ENCODE measurements around the gene LYPD6B.

The LYPD6B gene

DNA sequence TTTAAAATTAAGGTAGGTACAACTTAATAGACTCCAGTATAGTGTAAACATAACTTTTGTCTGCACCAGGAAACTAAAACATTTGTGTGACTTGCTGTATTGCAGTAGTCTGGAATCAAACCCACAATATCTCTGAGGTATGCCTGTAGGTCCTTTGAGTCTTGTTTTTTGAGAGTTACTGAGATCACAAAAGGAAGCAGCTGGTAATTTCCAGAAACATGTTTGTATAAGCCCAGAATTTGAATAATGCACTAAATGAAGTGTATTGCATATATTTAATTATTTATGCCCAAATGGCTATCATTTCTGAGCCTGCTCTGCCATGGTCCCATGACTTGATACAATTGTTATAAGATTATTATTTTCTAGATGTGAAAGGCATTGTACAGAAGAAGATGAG is 148.6 kb downstream of the LYPD6B start:
- TF ChIP-seq CTCF (conservative IDR thresholded peaks at IDR 0.05; ENCODE audit: low read length): no peak
- H3K4me3 ChIP-seq (ENCODE audit: low read length): no peak overlapping the region
- no peak for DNase-seq (ENCODE audit: low read depth)

- peak; percentile 36 for DNase-seq (ENCODE audit: low read depth)
- no peak for TF ChIP-seq CTCF (conservative IDR thresholded peaks at IDR 0.05; ENCODE audit: low read length)
- no peak overlapping the region for H3K4me3 ChIP-seq (ENCODE audit: low read length)
Measured at GRCh38 chr2:149188291-149188690, 149.8 kb downstream of the LYPD6B start.

GRCh38 chr2:149189769-149190168 is 151.3 kb downstream of the LYPD6B start:
- no peak overlapping the region for H3K4me3 ChIP-seq (ENCODE audit: low read length)
- no peak for DNase-seq (ENCODE audit: low read depth)
- no peak for TF ChIP-seq CTCF (conservative IDR thresholded peaks at IDR 0.05; ENCODE audit: low read length)

GRCh38 chr2:149191915-149192314 is 153.4 kb downstream of the LYPD6B start:
- DNase-seq (ENCODE audit: low read depth): no peak
- H3K4me3 ChIP-seq (ENCODE audit: low read length): no peak overlapping the region
- TF ChIP-seq CTCF (conservative IDR thresholded peaks at IDR 0.05; ENCODE audit: low read length): no peak

DNA sequence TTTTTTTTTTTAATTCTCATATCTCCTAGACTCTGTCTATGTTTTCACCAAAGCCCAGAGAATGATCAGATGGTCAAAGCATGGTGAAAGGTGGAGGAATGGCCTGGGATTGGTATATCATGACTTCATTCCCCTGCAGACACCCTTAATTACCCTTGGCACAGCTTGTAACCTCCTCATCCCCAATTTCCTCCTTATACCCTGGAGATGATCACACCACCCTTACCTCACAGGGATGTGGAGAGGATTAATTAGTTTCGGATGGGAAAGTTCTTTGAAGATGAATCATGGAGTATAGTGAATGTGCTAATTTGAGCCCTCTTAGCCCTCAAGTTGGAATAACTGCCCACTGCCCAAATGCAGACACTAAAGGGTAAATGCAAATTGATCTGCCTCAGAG is 153.9 kb downstream of the LYPD6B start:
- H3K4me3 ChIP-seq (ENCODE audit: low read length): no peak overlapping the region
- DNase-seq (ENCODE audit: low read depth): peak; percentile 77
- no peak for TF ChIP-seq CTCF (conservative IDR thresholded peaks at IDR 0.05; ENCODE audit: low read length)

DNA sequence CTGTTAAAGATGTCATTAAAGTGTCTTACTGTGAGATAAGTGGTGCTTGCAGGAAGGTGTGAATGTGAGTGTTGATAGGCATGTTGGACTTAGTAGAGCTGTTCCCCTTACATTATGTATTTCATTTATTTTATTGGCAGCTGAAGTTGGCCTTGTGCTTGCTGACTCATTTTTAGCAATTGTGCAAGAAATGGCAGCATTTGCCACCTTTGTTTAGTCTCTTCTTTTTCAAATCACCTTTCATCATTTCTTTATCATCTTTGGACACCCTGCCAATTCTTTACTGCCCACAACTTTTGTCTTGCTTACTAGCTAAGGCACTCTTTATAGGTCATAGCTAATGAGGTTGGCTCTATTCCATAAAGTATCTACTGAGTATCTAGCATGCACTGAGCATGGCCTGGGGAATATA is 161.6 kb downstream of the LYPD6B start:
- TF ChIP-seq CTCF (conservative IDR thresholded peaks at IDR 0.05; ENCODE audit: low read length): no peak
- DNase-seq (ENCODE audit: low read depth): peak; percentile 61
- no peak overlapping the region for H3K4me3 ChIP-seq (ENCODE audit: low read length)

- no peak for DNase-seq (ENCODE audit: low read depth)
- H3K4me3 ChIP-seq (ENCODE audit: low read length): no peak overlapping the region
- no peak for TF ChIP-seq CTCF (conservative IDR thresholded peaks at IDR 0.05; ENCODE audit: low read length)
Measured at GRCh38 chr2:149204686-149205085, 166.2 kb downstream of the LYPD6B start.

Data from AG10803 (cell line).